Esophagus squamous epithelium (tissue), 4 donors: ENCODE measurements around the gene S100A3.

Experiments used
- POLR2A ChIP-seq, 4 donors: fragments of 450-650 bp; IDR thresholded peaks; one replicate each; pipeline ENCODE4 v1.6.1; 2017; ENCODE audit warnings: antibody characterized with exemption in 4 of 4, mild to moderate bottlenecking in 4 of 4, moderate library complexity in 3 of 4
- TF ChIP-seq, protein P1 (sequence below), 6 experiments: fragments of 450-650 bp in 4 of 6; fragments of 200-600 bp in 2 of 6; sonication (generic) in 2 of 6; IDR thresholded peaks; one replicate each; pipeline ENCODE4 v1.5.1; 2016 to 2019; ENCODE audit warnings: antibody characterized with exemption in 6 of 6, mild to moderate bottlenecking in 4 of 6, moderate library complexity in 4 of 6

DNA sequence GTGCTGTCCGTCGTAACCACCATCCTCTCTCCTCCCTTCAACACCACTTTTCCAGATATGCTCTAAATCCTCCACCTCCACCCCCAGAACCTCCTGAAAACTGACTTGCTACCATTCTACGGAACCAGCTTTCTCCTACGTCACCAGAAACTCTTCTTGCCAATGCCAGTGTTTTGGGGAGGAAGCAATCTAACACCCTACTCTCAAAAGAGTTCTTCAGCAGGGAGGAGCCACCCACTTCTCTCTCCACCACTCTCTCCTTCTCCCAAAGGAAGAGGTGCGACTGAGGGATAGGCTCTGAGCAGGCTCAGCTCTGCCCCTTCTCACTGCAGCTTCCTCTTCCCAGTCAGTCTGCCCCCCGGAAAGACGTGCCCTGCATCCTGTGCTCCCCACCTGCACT, 22.6 kb upstream of the S100A3 start:
- TF ChIP-seq POLR2A (IDR thresholded peaks at IDR 0.05): no peak
- TF ChIP-seq, protein P1, sequence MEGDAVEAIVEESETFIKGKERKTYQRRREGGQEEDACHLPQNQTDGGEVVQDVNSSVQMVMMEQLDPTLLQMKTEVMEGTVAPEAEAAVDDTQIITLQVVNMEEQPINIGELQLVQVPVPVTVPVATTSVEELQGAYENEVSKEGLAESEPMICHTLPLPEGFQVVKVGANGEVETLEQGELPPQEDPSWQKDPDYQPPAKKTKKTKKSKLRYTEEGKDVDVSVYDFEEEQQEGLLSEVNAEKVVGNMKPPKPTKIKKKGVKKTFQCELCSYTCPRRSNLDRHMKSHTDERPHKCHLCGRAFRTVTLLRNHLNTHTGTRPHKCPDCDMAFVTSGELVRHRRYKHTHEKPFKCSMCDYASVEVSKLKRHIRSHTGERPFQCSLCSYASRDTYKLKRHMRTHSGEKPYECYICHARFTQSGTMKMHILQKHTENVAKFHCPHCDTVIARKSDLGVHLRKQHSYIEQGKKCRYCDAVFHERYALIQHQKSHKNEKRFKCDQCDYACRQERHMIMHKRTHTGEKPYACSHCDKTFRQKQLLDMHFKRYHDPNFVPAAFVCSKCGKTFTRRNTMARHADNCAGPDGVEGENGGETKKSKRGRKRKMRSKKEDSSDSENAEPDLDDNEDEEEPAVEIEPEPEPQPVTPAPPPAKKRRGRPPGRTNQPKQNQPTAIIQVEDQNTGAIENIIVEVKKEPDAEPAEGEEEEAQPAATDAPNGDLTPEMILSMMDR (IDR thresholded peaks at IDR 0.05): no peak
